Fibroblast of lung (primary cell): ENCODE data around the gene TMSB4X. TPM values are rescaled to one million over a fixed set of nuclear protein-coding genes. Genes with fewer than 3 reads are reported as not detected.
A peak's percentile ranks its signal among the peaks of the same experiment; 100 is the strongest.

Experiments used
- DNase-seq, 2 donors: peaks; one replicate each; pipeline versions ENCODE4 v3.0.0 to v3.0.0-alpha.2; 2010; ENCODE audit warnings: low read depth in 2 of 2
- H2AFZ ChIP-seq: 2 replicates; pipeline ENCODE4 v1.5.1; 2012; ENCODE audit warnings: low read length, control low read depth, inconsistent platforms
- H3K27ac ChIP-seq: 2 replicates; pipeline ENCODE4 v1.5.1; 2011; ENCODE audit warnings: low read length, control low read depth; ENCODE audit not compliant: insufficient read depth
- H3K27me3 ChIP-seq: 2 replicates; pipeline ENCODE4 v1.5.1; 2011; ENCODE audit warnings: mild to moderate bottlenecking, low read length; ENCODE audit not compliant: control insufficient read depth, insufficient read depth
- H3K36me3 ChIP-seq: 2 replicates; pipeline ENCODE4 v1.5.1; 2011; ENCODE audit warnings: low read length; ENCODE audit not compliant: control insufficient read depth, insufficient read depth
- H3K4me1 ChIP-seq: 2 replicates; pipeline ENCODE4 v1.5.1; 2011; ENCODE audit warnings: low read length; ENCODE audit not compliant: control insufficient read depth, insufficient read depth; ENCODE audit errors: extremely low read depth
- H3K4me2 ChIP-seq: 2 replicates; pipeline ENCODE4 v1.5.1; 2011; ENCODE audit warnings: low read length, control low read depth; ENCODE audit not compliant: insufficient read depth; ENCODE audit errors: extremely low read depth
- H3K4me3 ChIP-seq, 4 experiments: fragments of 200-600 bp in 1 of 4; sonication (generic) in 1 of 4; replicated peaks in 1 of 4; 2 replicates each; pipeline ENCODE4 v1.5.1; 2011 to 2016; ENCODE audit warnings: low read length in 4 of 4, low read depth in 3 of 4, mild to moderate bottlenecking in 3 of 4, control low read depth in 2 of 4, inconsistent platforms in 1 of 4, mixed read lengths in 1 of 4; ENCODE audit not compliant: insufficient read depth in 1 of 4; ENCODE audit errors: control extremely low read depth in 1 of 4
- H3K79me2 ChIP-seq: 2 replicates; pipeline ENCODE4 v1.5.1; 2012; ENCODE audit warnings: mild to moderate bottlenecking, low read length, inconsistent platforms; ENCODE audit not compliant: control insufficient read depth, insufficient read depth
- H3K9ac ChIP-seq: 2 replicates; pipeline ENCODE4 v1.5.1; 2011; ENCODE audit warnings: mild to moderate bottlenecking, low read length, control low read depth; ENCODE audit not compliant: insufficient read depth
- H3K9me3 ChIP-seq: 2 replicates; pipeline ENCODE4 v1.5.1; 2012; ENCODE audit warnings: low read depth, low read length; ENCODE audit not compliant: control insufficient read depth, insufficient read depth
- H4K20me1 ChIP-seq: 2 replicates; pipeline ENCODE4 v1.5.1; 2011; ENCODE audit warnings: low read length; ENCODE audit not compliant: control insufficient read depth, insufficient read depth; ENCODE audit errors: extremely low read depth
- CTCF ChIP-seq, 2 donors: IDR thresholded peaks in 1 of 2; conservative IDR thresholded peaks in 1 of 2; 1 replicate in 1 of 2; 2 replicates in 1 of 2; pipeline ENCODE4 v1.5.1; 2011 to 2012; ENCODE audit warnings: low read length in 2 of 2, control low read depth in 1 of 2, inconsistent platforms in 1 of 2, low read depth in 1 of 2, mild to moderate bottlenecking in 1 of 2
- EZH2 ChIP-seq: IDR thresholded peaks from 2 replicates; pipeline ENCODE4 v1.5.1; 2012; ENCODE audit warnings: low read length, control low read depth, mild to moderate bottlenecking; ENCODE audit errors: missing control alignments
- polyA plus RNA-seq, 2 donors: library from polyadenylated mRNA; depleted of rRNA in 1 of 2; stranded (reverse) in 1 of 2; unstranded in 1 of 2; fragments of >200 nt; gene quantifications; 2 replicates each; pipeline ENCODE4 v1.2.1, GENCODE V29; 2011 to 2012; ENCODE audit warnings: missing spikeins in 1 of 2
- total RNA-seq: library from RNA; depleted of rRNA; stranded (reverse); fragments of >200 nt; gene quantifications from 2 replicates; pipeline ENCODE4 v1.2.1, GENCODE V29; 2014

TMSB4X gene
- total and polyA plus RNA-seq, 2 donors (not counting 1 experiment from before 2014, with no cell fraction given): 14,631 to 17,013 TPM

GRCh38 chrX:12971282-12972003 is 3.5 kb upstream of the TMSB4X start:
- H3K27me3 ChIP-seq: no peaks in the 10 kb centered on the region
- H3K27ac ChIP-seq: peak overlapping the region; percentile 27
- DNase-seq: no peak
- H3K4me1 ChIP-seq: no peaks in the 10 kb centered on the region
- H3K79me2 ChIP-seq: peaks cover 14% of the 10 kb centered on the region
- peaks cover 2% of the 10 kb centered on the region for H3K36me3 ChIP-seq
- H3K4me2 ChIP-seq: peak overlapping the region; percentile 51
- no peak for TF ChIP-seq CTCF (conservative IDR thresholded peaks at IDR 0.05 in 1 of 2, IDR thresholded peaks at IDR 0.05 in 1 of 2; ENCODE audit: low read depth in 1 of 2, low read length in 2 of 2)
- TF ChIP-seq EZH2: no peak
- H4K20me1 ChIP-seq: no peaks in the 10 kb centered on the region
- H2AFZ ChIP-seq: no peak overlapping the region
- no peak overlapping the region for H3K4me3 ChIP-seq
- H3K9me3 ChIP-seq: no peaks in the 10 kb centered on the region
- H3K9ac ChIP-seq: no peak overlapping the region

- Histone ChIP-seq H3K4me2 (no peak overlapping the region), H3K4me3 (no peak overlapping the region), H3K79me2 (peaks cover 17% of the 10 kb centered on the region), H3K4me1 (no peaks in the 10 kb centered on the region), H4K20me1 (no peaks in the 10 kb centered on the region), H3K27me3 (no peaks in the 10 kb centered on the region), H3K36me3 (peaks cover 2% of the 10 kb centered on the region), H3K9ac (no peak overlapping the region), H2AFZ (no peak overlapping the region), H3K27ac (no peak overlapping the region), H3K9me3 (no peaks in the 10 kb centered on the region)
- TF ChIP-seq CTCF (conservative IDR thresholded peaks at IDR 0.05 in 1 of 2, IDR thresholded peaks at IDR 0.05 in 1 of 2; ENCODE audit: low read depth in 1 of 2, low read length in 2 of 2): no peak
- TF ChIP-seq EZH2: no peak
- no peak for DNase-seq
Measured at GRCh38 chrX:12972243-12972642, 2.7 kb upstream of the TMSB4X start.

DNA sequence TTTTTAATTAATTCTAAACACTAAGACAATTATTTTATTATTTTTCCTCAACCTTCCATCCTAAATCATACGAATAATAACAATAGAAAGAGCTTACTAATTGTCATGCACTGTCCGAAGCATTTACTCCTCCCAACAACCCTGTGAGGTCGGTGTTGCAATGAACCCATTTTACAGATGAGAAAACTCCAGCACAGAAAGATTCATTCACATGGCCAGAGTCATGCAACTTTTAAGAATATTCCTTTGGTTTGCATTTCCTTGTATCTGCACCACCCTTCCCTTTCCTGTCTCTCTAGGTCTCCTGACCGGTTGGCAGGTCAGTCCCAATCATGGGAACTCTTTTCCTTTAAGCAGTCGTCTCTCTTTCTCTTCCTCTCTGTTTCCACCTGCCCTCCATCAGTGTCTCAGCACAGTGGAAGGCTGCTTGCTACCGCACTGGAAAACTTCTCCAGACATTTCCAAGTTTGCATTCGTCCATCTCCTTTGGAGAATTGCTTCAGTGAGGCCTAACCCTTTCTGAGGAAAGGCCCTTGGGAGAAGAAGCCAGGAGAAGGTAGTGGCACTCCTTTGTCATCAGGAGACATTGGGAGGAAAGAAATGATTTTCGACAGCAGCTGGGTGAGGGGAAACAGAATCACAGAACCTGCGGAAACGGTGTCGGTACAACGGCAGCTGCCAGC is 1.9 kb upstream of the TMSB4X start:
- Histone ChIP-seq H3K4me2 (no peak overlapping the region), H3K79me2 (peaks cover 17% of the 10 kb centered on the region), H3K9ac (no peak overlapping the region), H3K9me3 (no peaks in the 10 kb centered on the region), H3K4me3 (no peak overlapping the region), H3K27ac (no peak overlapping the region), H3K36me3 (peaks cover 2% of the 10 kb centered on the region), H4K20me1 (no peaks in the 10 kb centered on the region), H3K4me1 (no peaks in the 10 kb centered on the region), H2AFZ (no peak overlapping the region), H3K27me3 (no peaks in the 10 kb centered on the region)
- TF ChIP-seq CTCF (conservative IDR thresholded peaks at IDR 0.05 in 1 of 2, IDR thresholded peaks at IDR 0.05 in 1 of 2; ENCODE audit: low read depth in 1 of 2, low read length in 2 of 2) (no peak), EZH2 (no peak)
- DNase-seq: no peak
